H9 (cell line): ENCODE measurements around the gene CABLES1. TPM values are rescaled to one million over a fixed set of nuclear protein-coding genes. Genes with fewer than 3 reads are reported as not detected.

ENCODE experiments used
- DNase-seq: peaks from one replicate; pipeline ENCODE4 v3.0.0-alpha.2; 2017
- H2AFZ ChIP-seq: one replicate; pipeline ENCODE4 v1.6.1; 2013; ENCODE audit warnings: mild to moderate bottlenecking, low read length, control low read depth, moderate library complexity
- H2AK5ac ChIP-seq: 2 replicates; pipeline ENCODE4 v1.6.1; 2013; ENCODE audit warnings: low read length, control low read depth, mixed read lengths; ENCODE audit not compliant: insufficient read length
- H2BK120ac ChIP-seq: one replicate; pipeline ENCODE4 v1.6.1; 2013; ENCODE audit warnings: low read depth, mild to moderate bottlenecking, low read length, control low read depth, inconsistent platforms; ENCODE audit not compliant: poor library complexity, severe bottlenecking
- H2BK12ac ChIP-seq: 2 replicates; pipeline ENCODE4 v1.6.1; 2013; ENCODE audit warnings: low read length, control low read depth, mixed read lengths, low read depth; ENCODE audit not compliant: insufficient read length
- H2BK15ac ChIP-seq: 2 replicates; pipeline ENCODE4 v1.6.1; 2013; ENCODE audit warnings: low read depth, low read length, control low read depth
- H2BK20ac ChIP-seq: one replicate; pipeline ENCODE4 v1.6.1; 2013; ENCODE audit warnings: low read depth, mild to moderate bottlenecking, low read length, control low read depth, inconsistent platforms; ENCODE audit not compliant: poor library complexity, severe bottlenecking
- H2BK5ac ChIP-seq: 2 replicates; pipeline ENCODE4 v1.6.1; 2013; ENCODE audit warnings: low read length, control low read depth, mixed read lengths; ENCODE audit not compliant: insufficient read length
- H3K14ac ChIP-seq: 2 replicates; pipeline ENCODE4 v1.6.1; 2013; ENCODE audit warnings: low read length, control low read depth; ENCODE audit not compliant: insufficient read depth
- H3K18ac ChIP-seq: 2 replicates; pipeline ENCODE4 v1.6.1; 2013; ENCODE audit warnings: low read depth, mild to moderate bottlenecking, mixed read lengths, low read length, control low read depth; ENCODE audit not compliant: insufficient read length
- H3K23ac ChIP-seq: 2 replicates; pipeline ENCODE4 v1.6.1; 2013; ENCODE audit warnings: low read length, control low read depth, mixed read lengths, low read depth; ENCODE audit not compliant: insufficient read length
- H3K23me2 ChIP-seq: 2 replicates; pipeline ENCODE4 v1.6.1; 2013; ENCODE audit warnings: low read depth, mild to moderate bottlenecking, mixed read lengths, low read length, control low read depth; ENCODE audit not compliant: insufficient read length, poor library complexity, severe bottlenecking
- H3K27ac ChIP-seq: 2 replicates; pipeline ENCODE4 v1.5.1; 2013; ENCODE audit warnings: low read length, control low read depth, mixed read lengths, low read depth; ENCODE audit not compliant: insufficient read length
- H3K27me3 ChIP-seq: 2 replicates; pipeline ENCODE4 v1.6.1; 2013; ENCODE audit warnings: low read length, control low read depth, inconsistent platforms; ENCODE audit not compliant: insufficient read depth
- H3K4ac ChIP-seq: 2 replicates; pipeline ENCODE4 v1.6.1; 2013; ENCODE audit warnings: low read depth, mild to moderate bottlenecking, control low read depth, inconsistent platforms, low read length, moderate library complexity
- H3K4me1 ChIP-seq: 2 replicates; pipeline ENCODE4 v1.6.1; 2013; ENCODE audit warnings: low read length, control low read depth, inconsistent platforms; ENCODE audit not compliant: insufficient read depth
- H3K4me2 ChIP-seq: 2 replicates; pipeline ENCODE4 v1.6.1; 2013; ENCODE audit warnings: low read length, control low read depth, mixed read lengths; ENCODE audit not compliant: insufficient read length, insufficient read depth
- H3K56ac ChIP-seq: 2 replicates; pipeline ENCODE4 v1.6.1; 2013; ENCODE audit warnings: low read depth, mild to moderate bottlenecking, mixed read lengths, low read length, control low read depth; ENCODE audit not compliant: insufficient read length
- H3K79me1 ChIP-seq: 2 replicates; pipeline ENCODE4 v1.6.1; 2013; ENCODE audit warnings: low read depth, mild to moderate bottlenecking, moderate library complexity, low read length, control low read depth, inconsistent platforms; ENCODE audit not compliant: insufficient read depth, poor library complexity, severe bottlenecking
- H3K79me2 ChIP-seq: 2 replicates; pipeline ENCODE4 v1.6.1; 2013; ENCODE audit warnings: low read length, control low read depth, inconsistent platforms; ENCODE audit not compliant: insufficient read depth
- H3K9ac ChIP-seq: 2 replicates; pipeline ENCODE4 v1.6.1; 2013; ENCODE audit warnings: low read length, control low read depth, mixed read lengths; ENCODE audit not compliant: insufficient read length; ENCODE audit errors: extremely low read depth
- H3K9me3 ChIP-seq: one replicate; pipeline ENCODE4 v1.6.1; 2013; ENCODE audit warnings: low read depth, low read length, inconsistent platforms; ENCODE audit not compliant: control insufficient read depth
- H3T11ph ChIP-seq: one replicate; pipeline ENCODE4 v1.6.1; 2013; ENCODE audit warnings: mild to moderate bottlenecking, low read length, control low read depth, inconsistent platforms
- H4K20me1 ChIP-seq: one replicate; pipeline ENCODE4 v1.6.1; 2013; ENCODE audit not compliant: control insufficient read depth, insufficient read length, insufficient read depth
- H4K5ac ChIP-seq: 2 replicates; pipeline ENCODE4 v1.6.1; 2013; ENCODE audit warnings: low read depth, mild to moderate bottlenecking, mixed read lengths, low read length, control low read depth; ENCODE audit not compliant: insufficient read length
- H4K8ac ChIP-seq: replicated peaks from 2 replicates; pipeline ENCODE4 v1.6.1; 2013; ENCODE audit warnings: low read length, control low read depth, mixed read lengths, low read depth; ENCODE audit not compliant: insufficient read length
- H4K91ac ChIP-seq: 2 replicates; pipeline ENCODE4 v1.6.1; 2013; ENCODE audit warnings: low read depth, mild to moderate bottlenecking, moderate library complexity, mixed read lengths, low read length, control low read depth; ENCODE audit not compliant: insufficient read length
- H3K27ac Mint-ChIP-seq, 3 experiments: 2 replicates in 2 of 3; 3 replicates in 1 of 3; pipeline ENCODE4 v1.8.0; 2020 to 2021; ENCODE audit warnings: mixed read lengths in 3 of 3, mild to moderate bottlenecking in 1 of 3, moderate library complexity in 1 of 3
- H3K27me3 Mint-ChIP-seq: 2 replicates; pipeline ENCODE4 v1.8.0; 2021; ENCODE audit warnings: low read depth, mild to moderate bottlenecking, moderate library complexity, mixed read lengths
- H3K36me3 Mint-ChIP-seq, 3 experiments: 2 replicates in 2 of 3; 3 replicates in 1 of 3; pipeline ENCODE4 v1.8.0; 2020 to 2021; ENCODE audit warnings: low read depth in 3 of 3, mixed read lengths in 3 of 3; ENCODE audit not compliant: insufficient read depth in 1 of 3
- H3K4me1 Mint-ChIP-seq, 2 experiments: 2 replicates each; pipeline ENCODE4 v1.8.0; 2020; ENCODE audit warnings: mixed read lengths in 2 of 2
- H3K4me3 Mint-ChIP-seq, 2 experiments: 2 replicates in 1 of 2; 3 replicates in 1 of 2; pipeline ENCODE4 v1.8.0; 2020 to 2021; ENCODE audit warnings: mild to moderate bottlenecking in 2 of 2, mixed read lengths in 2 of 2, moderate library complexity in 1 of 2
- H3K9me3 Mint-ChIP-seq, 2 experiments: 2 replicates in 1 of 2; 3 replicates in 1 of 2; pipeline ENCODE4 v1.8.0; 2020; ENCODE audit warnings: mild to moderate bottlenecking in 2 of 2, mixed read lengths in 2 of 2, moderate library complexity in 1 of 2
- WGBS: extraction: QIAGEN DNeasy Blood & Tissue Kit; methylation state at CpG from one replicate; pipeline ENCODE4 v1.1.7; 2013; ENCODE audit warnings: missing lambda C conversion rate, low lambda C conversion rate, mixed read lengths; ENCODE audit not compliant: insufficient read length; ENCODE audit errors: extremely low coverage; 5-methylcytosine and 5-hydroxymethylcytosine counted together
- total RNA-seq: library from RNA; stranded (reverse); gene quantifications from 2 replicates; pipeline ENCODE4 v1.2.1, GENCODE V29; 2021
- TF ChIP-seq, protein P1 (sequence below): fragments of 200-600 bp; sonication (generic); conservative IDR thresholded peaks from 3 replicates; pipeline ENCODE4 v1.8.0; 2021; ENCODE audit warnings: antibody characterized with exemption, mild to moderate bottlenecking

Gene CABLES1
- total RNA-seq, 1 experiment from 2014 or later = 27.1 TPM

DNA sequence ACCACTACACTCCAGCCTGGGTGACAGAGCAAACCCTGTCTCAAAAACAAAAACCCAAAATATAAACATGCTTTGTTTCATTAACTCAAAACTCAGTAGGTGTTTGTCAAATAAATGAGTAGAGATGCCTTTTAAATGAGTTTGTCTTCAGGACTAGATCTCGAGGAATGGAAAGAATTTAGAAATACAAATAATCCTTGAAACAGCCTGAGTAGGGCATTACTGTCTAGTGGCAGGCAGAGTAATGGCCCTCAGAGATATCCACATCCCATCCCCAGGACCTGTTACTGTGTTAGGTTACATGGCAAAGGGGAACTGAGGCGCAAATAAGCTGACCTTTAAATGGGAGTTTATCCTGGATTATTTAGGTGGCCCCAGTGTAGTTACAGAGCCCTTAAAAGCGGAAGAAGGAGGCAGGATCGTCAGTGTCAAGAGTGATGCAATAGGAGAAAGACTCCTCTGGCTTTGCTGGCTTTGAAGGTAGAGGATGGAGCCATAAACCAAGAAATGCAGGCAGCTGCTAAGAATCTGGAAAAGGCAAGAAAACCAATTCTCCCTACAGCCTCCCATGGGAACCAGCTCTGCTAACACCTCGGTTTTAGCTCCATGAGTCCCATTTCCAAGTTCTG lies 63.0 kb downstream of the CABLES1 start:
- Histone ChIP-seq H2AFZ (no peak overlapping the region), H3K79me1 (no peaks in the 10 kb centered on the region), H3K4ac (no peak overlapping the region), H3K9me3 (no peaks in the 10 kb centered on the region), H4K20me1 (no peaks in the 10 kb centered on the region), H3K27me3 (no peaks in the 10 kb centered on the region), H3K56ac (no peak overlapping the region), H3K18ac (no peak overlapping the region), H3T11ph (no peak overlapping the region), H3K23me2 (no peaks in the 10 kb centered on the region), H3K27ac (no peak overlapping the region), H4K5ac (no peak overlapping the region), H2BK12ac (no peak overlapping the region), H3K9ac (no peak overlapping the region), H3K79me2 (no peaks in the 10 kb centered on the region), H4K8ac (no peak overlapping the region), H2BK20ac (no peak overlapping the region), H2BK120ac (no peak overlapping the region), H3K14ac (no peak overlapping the region), H4K91ac (no peak overlapping the region), H2AK5ac (no peak overlapping the region), H2BK15ac (no peak overlapping the region), H3K23ac (no peak overlapping the region), H3K4me1 (0 out of 2 replicates have a peak, but pooled peaks cover 4% of the 10 kb centered on the region), H2BK5ac (no peak overlapping the region), H3K4me2 (no peak overlapping the region)
- H3K4me3 Mint-ChIP-seq = no peak overlapping the region
- peaks cover 42 to 66% (median 60%) of the 10 kb centered on the region in 3 experiments for H3K36me3 Mint-ChIP-seq
- H3K27ac Mint-ChIP-seq = no peak overlapping the region
- TF ChIP-seq, protein P1, sequence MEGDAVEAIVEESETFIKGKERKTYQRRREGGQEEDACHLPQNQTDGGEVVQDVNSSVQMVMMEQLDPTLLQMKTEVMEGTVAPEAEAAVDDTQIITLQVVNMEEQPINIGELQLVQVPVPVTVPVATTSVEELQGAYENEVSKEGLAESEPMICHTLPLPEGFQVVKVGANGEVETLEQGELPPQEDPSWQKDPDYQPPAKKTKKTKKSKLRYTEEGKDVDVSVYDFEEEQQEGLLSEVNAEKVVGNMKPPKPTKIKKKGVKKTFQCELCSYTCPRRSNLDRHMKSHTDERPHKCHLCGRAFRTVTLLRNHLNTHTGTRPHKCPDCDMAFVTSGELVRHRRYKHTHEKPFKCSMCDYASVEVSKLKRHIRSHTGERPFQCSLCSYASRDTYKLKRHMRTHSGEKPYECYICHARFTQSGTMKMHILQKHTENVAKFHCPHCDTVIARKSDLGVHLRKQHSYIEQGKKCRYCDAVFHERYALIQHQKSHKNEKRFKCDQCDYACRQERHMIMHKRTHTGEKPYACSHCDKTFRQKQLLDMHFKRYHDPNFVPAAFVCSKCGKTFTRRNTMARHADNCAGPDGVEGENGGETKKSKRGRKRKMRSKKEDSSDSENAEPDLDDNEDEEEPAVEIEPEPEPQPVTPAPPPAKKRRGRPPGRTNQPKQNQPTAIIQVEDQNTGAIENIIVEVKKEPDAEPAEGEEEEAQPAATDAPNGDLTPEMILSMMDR = no peak
- H3K4me1 Mint-ChIP-seq = peaks cover 35 to 44% of the 10 kb centered on the region in 2 experiments
- H3K9me3 Mint-ChIP-seq = no peaks in the 10 kb centered on the region; a peak in 1 of 5 replicates
- WGBS = no CpG with 5 or more reads among the region's 5 CpGs
- DNase-seq = no peak
- no peaks in the 10 kb centered on the region for H3K27me3 Mint-ChIP-seq
